Fibroblast of lung (primary cell): ENCODE data around the gene REC114. TPM values are rescaled to one million over a fixed set of nuclear protein-coding genes. Genes with fewer than 3 reads are reported as not detected.

ENCODE experiments used
- DNase-seq, 2 donors: peaks; one replicate each; pipeline versions ENCODE4 v3.0.0 to v3.0.0-alpha.2; 2010; ENCODE audit warnings: low read depth in 2 of 2
- H2AFZ ChIP-seq: 2 replicates; pipeline ENCODE4 v1.5.1; 2012; ENCODE audit warnings: low read length, control low read depth, inconsistent platforms
- H3K27ac ChIP-seq: 2 replicates; pipeline ENCODE4 v1.5.1; 2011; ENCODE audit warnings: low read length, control low read depth; ENCODE audit not compliant: insufficient read depth
- H3K27me3 ChIP-seq: 2 replicates; pipeline ENCODE4 v1.5.1; 2011; ENCODE audit warnings: mild to moderate bottlenecking, low read length; ENCODE audit not compliant: control insufficient read depth, insufficient read depth
- H3K36me3 ChIP-seq: 2 replicates; pipeline ENCODE4 v1.5.1; 2011; ENCODE audit warnings: low read length; ENCODE audit not compliant: control insufficient read depth, insufficient read depth
- H3K4me1 ChIP-seq: 2 replicates; pipeline ENCODE4 v1.5.1; 2011; ENCODE audit warnings: low read length; ENCODE audit not compliant: control insufficient read depth, insufficient read depth; ENCODE audit errors: extremely low read depth
- H3K4me2 ChIP-seq: 2 replicates; pipeline ENCODE4 v1.5.1; 2011; ENCODE audit warnings: low read length, control low read depth; ENCODE audit not compliant: insufficient read depth; ENCODE audit errors: extremely low read depth
- H3K4me3 ChIP-seq, 4 experiments: fragments of 200-600 bp in 1 of 4; sonication (generic) in 1 of 4; replicated peaks in 1 of 4; 2 replicates each; pipeline ENCODE4 v1.5.1; 2011 to 2016; ENCODE audit warnings: low read length in 4 of 4, low read depth in 3 of 4, mild to moderate bottlenecking in 3 of 4, control low read depth in 2 of 4, inconsistent platforms in 1 of 4, mixed read lengths in 1 of 4; ENCODE audit not compliant: insufficient read depth in 1 of 4; ENCODE audit errors: control extremely low read depth in 1 of 4
- H3K79me2 ChIP-seq: 2 replicates; pipeline ENCODE4 v1.5.1; 2012; ENCODE audit warnings: mild to moderate bottlenecking, low read length, inconsistent platforms; ENCODE audit not compliant: control insufficient read depth, insufficient read depth
- H3K9ac ChIP-seq: 2 replicates; pipeline ENCODE4 v1.5.1; 2011; ENCODE audit warnings: mild to moderate bottlenecking, low read length, control low read depth; ENCODE audit not compliant: insufficient read depth
- H3K9me3 ChIP-seq: 2 replicates; pipeline ENCODE4 v1.5.1; 2012; ENCODE audit warnings: low read depth, low read length; ENCODE audit not compliant: control insufficient read depth, insufficient read depth
- H4K20me1 ChIP-seq: 2 replicates; pipeline ENCODE4 v1.5.1; 2011; ENCODE audit warnings: low read length; ENCODE audit not compliant: control insufficient read depth, insufficient read depth; ENCODE audit errors: extremely low read depth
- CTCF ChIP-seq, 2 donors: IDR thresholded peaks in 1 of 2; conservative IDR thresholded peaks in 1 of 2; 1 replicate in 1 of 2; 2 replicates in 1 of 2; pipeline ENCODE4 v1.5.1; 2011 to 2012; ENCODE audit warnings: low read length in 2 of 2, control low read depth in 1 of 2, inconsistent platforms in 1 of 2, low read depth in 1 of 2, mild to moderate bottlenecking in 1 of 2
- EZH2 ChIP-seq: IDR thresholded peaks from 2 replicates; pipeline ENCODE4 v1.5.1; 2012; ENCODE audit warnings: low read length, control low read depth, mild to moderate bottlenecking; ENCODE audit errors: missing control alignments
- polyA plus RNA-seq, 2 donors: library from polyadenylated mRNA; depleted of rRNA in 1 of 2; stranded (reverse) in 1 of 2; unstranded in 1 of 2; fragments of >200 nt; gene quantifications; 2 replicates each; pipeline ENCODE4 v1.2.1, GENCODE V29; 2011 to 2012; ENCODE audit warnings: missing spikeins in 1 of 2
- total RNA-seq: library from RNA; depleted of rRNA; stranded (reverse); fragments of >200 nt; gene quantifications from 2 replicates; pipeline ENCODE4 v1.2.1, GENCODE V29; 2014

The REC114 gene
- total and polyA plus RNA-seq, 2 donors (not counting 1 experiment from before 2014, with no cell fraction given), result not detected

- no peak for DNase-seq
- Histone ChIP-seq H3K27ac (no peak overlapping the region), H2AFZ (no peak overlapping the region), H3K9me3 (no peaks in the 10 kb centered on the region), H3K4me2 (no peak overlapping the region), H3K4me1 (no peaks in the 10 kb centered on the region), H4K20me1 (no peaks in the 10 kb centered on the region), H3K79me2 (no peaks in the 10 kb centered on the region), H3K9ac (no peak overlapping the region), H3K27me3 (no peaks in the 10 kb centered on the region), H3K4me3 (no peak overlapping the region), H3K36me3 (no peaks in the 10 kb centered on the region)
- TF ChIP-seq CTCF (conservative IDR thresholded peaks at IDR 0.05 in 1 of 2, IDR thresholded peaks at IDR 0.05 in 1 of 2; ENCODE audit: low read depth in 1 of 2, low read length in 2 of 2) (no peak), EZH2 (no peak)
Observed at GRCh38 chr15:73515527-73515926, 72.6 kb downstream of the REC114 start.

- no peaks in the 10 kb centered on the region for H3K79me2 ChIP-seq
- H3K9me3 ChIP-seq, result no peaks in the 10 kb centered on the region
- H3K27me3 ChIP-seq, result no peaks in the 10 kb centered on the region
- H3K4me1 ChIP-seq, result no peaks in the 10 kb centered on the region
- H3K27ac ChIP-seq, result no peak overlapping the region
- DNase-seq, result no peak
- no peak overlapping the region for H3K4me3 ChIP-seq
- H3K4me2 ChIP-seq, result no peak overlapping the region
- no peak overlapping the region for H2AFZ ChIP-seq
- no peaks in the 10 kb centered on the region for H3K36me3 ChIP-seq
- no peak for TF ChIP-seq CTCF (conservative IDR thresholded peaks at IDR 0.05 in 1 of 2, IDR thresholded peaks at IDR 0.05 in 1 of 2; ENCODE audit: low read depth in 1 of 2, low read length in 2 of 2)
- TF ChIP-seq EZH2, result no peak
- no peaks in the 10 kb centered on the region for H4K20me1 ChIP-seq
- H3K9ac ChIP-seq, result no peak overlapping the region
Observed at GRCh38 chr15:73517566-73517965, 74.6 kb downstream of the REC114 start.

GRCh38 chr15:73518180-73518862 lies 75.4 kb downstream of the REC114 start:
- no peaks in the 10 kb centered on the region for H3K27me3 ChIP-seq
- DNase-seq, result no peak
- H3K4me3 ChIP-seq, result no peak overlapping the region
- no peaks in the 10 kb centered on the region for H4K20me1 ChIP-seq
- H3K27ac ChIP-seq, result no peak overlapping the region
- H3K79me2 ChIP-seq, result no peaks in the 10 kb centered on the region
- no peaks in the 10 kb centered on the region for H3K9me3 ChIP-seq
- H3K36me3 ChIP-seq, result no peaks in the 10 kb centered on the region
- H3K4me1 ChIP-seq, result no peaks in the 10 kb centered on the region
- no peak overlapping the region for H3K4me2 ChIP-seq
- no peak overlapping the region for H2AFZ ChIP-seq
- no peak overlapping the region for H3K9ac ChIP-seq
- TF ChIP-seq CTCF (conservative IDR thresholded peaks at IDR 0.05 in 1 of 2, IDR thresholded peaks at IDR 0.05 in 1 of 2; ENCODE audit: low read depth in 1 of 2, low read length in 2 of 2), result no peak
- no peak for TF ChIP-seq EZH2
